Astrocyte (in vitro differentiated cells and primary cell): ENCODE data around the gene LRIT3.

Experiments
- EZH2 ChIP-seq: IDR thresholded peaks from 2 replicates; pipeline ENCODE4 v1.6.1; 2012; ENCODE audit warnings: mild to moderate bottlenecking, low read length, inconsistent platforms; ENCODE audit not compliant: insufficient read depth
- TF ChIP-seq, protein P1 (sequence below): IDR thresholded peaks from 2 replicates; pipeline ENCODE4 v1.5.1; 2011; ENCODE audit warnings: low read depth, mild to moderate bottlenecking, inconsistent platforms, low read length, moderate library complexity; ENCODE audit not compliant: insufficient read depth

DNA sequence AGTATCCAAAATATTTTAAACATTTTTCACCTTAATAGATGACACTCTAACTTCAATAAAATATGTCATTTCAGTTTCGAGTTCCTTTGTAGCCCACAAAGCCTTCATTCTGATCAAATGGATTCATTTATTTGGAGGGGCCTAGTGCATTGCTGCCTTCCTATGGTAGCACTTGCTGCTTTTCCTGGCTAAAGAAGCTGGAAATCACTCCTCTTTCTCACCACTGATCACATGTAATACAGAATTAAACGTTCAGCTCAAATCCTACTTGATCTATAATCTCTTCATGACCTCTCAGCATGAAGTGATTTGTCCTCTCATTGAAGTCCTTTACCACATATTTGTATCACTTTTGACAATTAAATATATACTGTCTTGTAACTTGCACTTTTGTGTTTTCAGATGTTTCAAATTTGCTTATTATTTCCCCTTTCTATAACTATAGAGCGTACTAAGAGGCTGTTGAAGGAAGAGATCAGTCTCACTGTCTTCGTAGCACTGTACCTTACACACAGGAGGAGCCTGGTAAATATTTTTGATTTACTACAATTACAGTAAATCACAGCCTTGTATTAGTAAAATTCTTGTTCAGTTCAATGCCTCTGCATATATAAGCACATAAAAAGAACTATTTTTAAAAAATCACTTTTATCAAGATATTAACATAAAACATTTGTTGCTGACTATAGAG lies 46.7 kb upstream of the LRIT3 start:
- TF ChIP-seq, protein P1, sequence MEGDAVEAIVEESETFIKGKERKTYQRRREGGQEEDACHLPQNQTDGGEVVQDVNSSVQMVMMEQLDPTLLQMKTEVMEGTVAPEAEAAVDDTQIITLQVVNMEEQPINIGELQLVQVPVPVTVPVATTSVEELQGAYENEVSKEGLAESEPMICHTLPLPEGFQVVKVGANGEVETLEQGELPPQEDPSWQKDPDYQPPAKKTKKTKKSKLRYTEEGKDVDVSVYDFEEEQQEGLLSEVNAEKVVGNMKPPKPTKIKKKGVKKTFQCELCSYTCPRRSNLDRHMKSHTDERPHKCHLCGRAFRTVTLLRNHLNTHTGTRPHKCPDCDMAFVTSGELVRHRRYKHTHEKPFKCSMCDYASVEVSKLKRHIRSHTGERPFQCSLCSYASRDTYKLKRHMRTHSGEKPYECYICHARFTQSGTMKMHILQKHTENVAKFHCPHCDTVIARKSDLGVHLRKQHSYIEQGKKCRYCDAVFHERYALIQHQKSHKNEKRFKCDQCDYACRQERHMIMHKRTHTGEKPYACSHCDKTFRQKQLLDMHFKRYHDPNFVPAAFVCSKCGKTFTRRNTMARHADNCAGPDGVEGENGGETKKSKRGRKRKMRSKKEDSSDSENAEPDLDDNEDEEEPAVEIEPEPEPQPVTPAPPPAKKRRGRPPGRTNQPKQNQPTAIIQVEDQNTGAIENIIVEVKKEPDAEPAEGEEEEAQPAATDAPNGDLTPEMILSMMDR = no peak
- TF ChIP-seq EZH2 = no peak
